Trophoblast cell (in vitro differentiated cells and primary cell): ENCODE data around the gene CERS3.

Experiments
- DNase-seq, 2 donors: peaks; one replicate each; pipeline ENCODE4 v3.0.0-alpha.2; 2016
- H2AFZ ChIP-seq: 2 replicates; pipeline ENCODE4 v1.6.1; 2013; ENCODE audit warnings: low read length, moderate library complexity, mild to moderate bottlenecking; ENCODE audit not compliant: insufficient read depth, poor library complexity
- H2AK5ac ChIP-seq: 2 replicates; pipeline ENCODE4 v1.6.1; 2013; ENCODE audit warnings: mild to moderate bottlenecking, low read length
- H2BK120ac ChIP-seq: 2 replicates; pipeline ENCODE4 v1.6.1; 2013; ENCODE audit warnings: low read length, mild to moderate bottlenecking, moderate library complexity; ENCODE audit not compliant: insufficient read depth, poor library complexity
- H2BK12ac ChIP-seq: 2 replicates; pipeline ENCODE4 v1.6.1; 2013; ENCODE audit warnings: mild to moderate bottlenecking, low read length, moderate library complexity
- H2BK5ac ChIP-seq: 2 replicates; pipeline ENCODE4 v1.6.1; 2013; ENCODE audit warnings: low read length, low read depth, moderate library complexity, mild to moderate bottlenecking; ENCODE audit not compliant: poor library complexity
- H3K14ac ChIP-seq: 2 replicates; pipeline ENCODE4 v1.6.1; 2013; ENCODE audit warnings: mild to moderate bottlenecking, low read length
- H3K18ac ChIP-seq: 2 replicates; pipeline ENCODE4 v1.6.1; 2013; ENCODE audit warnings: mild to moderate bottlenecking, low read length
- H3K23ac ChIP-seq: 2 replicates; pipeline ENCODE4 v1.6.1; 2013; ENCODE audit warnings: low read length
- H3K27ac ChIP-seq: 2 replicates; pipeline ENCODE4 v1.5.1; 2013; ENCODE audit warnings: low read depth, mild to moderate bottlenecking, inconsistent platforms, low read length, moderate library complexity
- H3K27me3 ChIP-seq: 2 replicates; pipeline ENCODE4 v1.6.1; 2013; ENCODE audit warnings: inconsistent platforms, mild to moderate bottlenecking, low read length, moderate library complexity; ENCODE audit not compliant: insufficient read depth
- H3K36me3 ChIP-seq, 2 experiments: 1 replicate in 1 of 2; 2 replicates in 1 of 2; pipeline ENCODE4 v1.6.1; 2013; ENCODE audit warnings: low read length in 2 of 2, mild to moderate bottlenecking in 2 of 2, moderate library complexity in 1 of 2; ENCODE audit not compliant: insufficient read depth in 2 of 2, control insufficient read depth in 1 of 2
- H3K4ac ChIP-seq: 2 replicates; pipeline ENCODE4 v1.6.1; 2013; ENCODE audit warnings: low read depth, mild to moderate bottlenecking, low read length, moderate library complexity
- H3K4me1 ChIP-seq, 2 experiments: 1 replicate in 1 of 2; 2 replicates in 1 of 2; pipeline ENCODE4 v1.6.1; 2013; ENCODE audit warnings: low read length in 2 of 2, mild to moderate bottlenecking in 2 of 2, moderate library complexity in 1 of 2; ENCODE audit not compliant: insufficient read depth in 2 of 2, control insufficient read depth in 1 of 2
- H3K4me2 ChIP-seq: 2 replicates; pipeline ENCODE4 v1.6.1; 2013; ENCODE audit warnings: inconsistent platforms, mild to moderate bottlenecking, low read length, moderate library complexity
- H3K4me3 ChIP-seq: 2 replicates; pipeline ENCODE4 v1.5.1; 2013; ENCODE audit warnings: mild to moderate bottlenecking, low read depth, low read length, inconsistent platforms
- H3K79me1 ChIP-seq: one replicate; pipeline ENCODE4 v1.6.1; 2013; ENCODE audit warnings: low read length
- H3K79me2 ChIP-seq: 2 replicates; pipeline ENCODE4 v1.6.1; 2013; ENCODE audit warnings: low read length, mild to moderate bottlenecking; ENCODE audit not compliant: control insufficient read depth, insufficient read depth, poor library complexity
- H3K9ac ChIP-seq: 2 replicates; pipeline ENCODE4 v1.6.1; 2013; ENCODE audit warnings: mild to moderate bottlenecking, low read length
- H3K9me3 ChIP-seq: 2 replicates; pipeline ENCODE4 v1.6.1; 2013; ENCODE audit warnings: low read depth, mild to moderate bottlenecking, control low read depth, inconsistent platforms, low read length; ENCODE audit not compliant: insufficient read depth
- H4K12ac ChIP-seq: 2 replicates; pipeline ENCODE4 v1.6.1; 2013; ENCODE audit warnings: low read depth, mild to moderate bottlenecking, low read length, moderate library complexity
- H4K8ac ChIP-seq: 2 replicates; pipeline ENCODE4 v1.6.1; 2013; ENCODE audit warnings: low read depth, mild to moderate bottlenecking, low read length, moderate library complexity
- H4K91ac ChIP-seq: one replicate; pipeline ENCODE4 v1.6.1; 2013; ENCODE audit warnings: low read depth, mild to moderate bottlenecking, low read length, moderate library complexity
- WGBS: extraction: QIAGEN DNeasy Blood & Tissue Kit; methylation state at CpG from one replicate; pipeline ENCODE4 v1.1.7; 2013; ENCODE audit warnings: missing lambda C conversion rate; ENCODE audit not compliant: insufficient read length, insufficient coverage; ENCODE audit errors: extremely low coverage; 5-methylcytosine and 5-hydroxymethylcytosine counted together

Gene CERS3

DNA sequence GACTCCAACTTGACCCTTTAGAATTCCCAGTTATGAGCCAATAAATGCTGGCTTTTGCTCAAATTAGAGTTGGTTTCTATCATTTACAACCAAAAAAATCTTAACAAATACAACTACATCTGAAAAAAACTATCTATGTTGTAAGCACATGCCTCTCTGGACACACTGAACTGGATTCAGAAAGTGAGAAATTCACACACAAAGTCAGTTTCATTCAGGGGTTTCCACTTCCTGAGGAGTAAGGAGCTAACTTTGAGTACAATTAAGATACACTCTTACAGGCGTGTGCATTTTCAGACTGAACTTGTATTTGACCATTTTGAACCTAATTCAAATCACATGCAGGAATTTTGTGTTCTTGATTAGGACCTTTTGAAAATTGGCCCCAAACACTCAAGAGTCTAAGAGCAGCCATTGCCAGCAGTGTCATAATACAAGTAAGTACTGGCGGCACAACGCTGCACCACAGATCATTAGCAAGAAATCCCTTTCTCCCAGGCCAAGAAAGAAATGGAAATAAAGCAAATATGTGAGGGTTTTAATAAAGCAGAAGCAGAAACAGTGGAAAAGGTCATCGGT, 42.1 kb upstream of the CERS3 start:
- H4K12ac ChIP-seq = no peak overlapping the region
- no peak overlapping the region for H2BK120ac ChIP-seq
- H2BK12ac ChIP-seq = no peak overlapping the region
- no peak overlapping the region for H3K27ac ChIP-seq
- H3K4me2 ChIP-seq = no peak overlapping the region
- no peak overlapping the region for H2BK5ac ChIP-seq
- H3K14ac ChIP-seq = no peak overlapping the region
- no peak overlapping the region for H4K8ac ChIP-seq
- H3K4ac ChIP-seq = no peak overlapping the region
- H3K36me3 ChIP-seq = peaks cover 0 to 3% of the 10 kb centered on the region in 2 experiments
- H3K9me3 ChIP-seq = peaks cover 3% of the 10 kb centered on the region
- H3K79me1 ChIP-seq = no peaks in the 10 kb centered on the region
- H3K9ac ChIP-seq = no peak overlapping the region
- no peak for DNase-seq
- H4K91ac ChIP-seq = no peak overlapping the region
- H3K79me2 ChIP-seq = no peaks in the 10 kb centered on the region
- no CpG with 5 or more reads among the region's 4 CpGs for WGBS
- no peaks in the 10 kb centered on the region for H3K4me1 ChIP-seq
- H2AFZ ChIP-seq = no peak overlapping the region
- no peak overlapping the region for H3K4me3 ChIP-seq
- H3K27me3 ChIP-seq = no peaks in the 10 kb centered on the region
- no peak overlapping the region for H3K23ac ChIP-seq
- H3K18ac ChIP-seq = no peak overlapping the region
- no peak overlapping the region for H2AK5ac ChIP-seq

DNA sequence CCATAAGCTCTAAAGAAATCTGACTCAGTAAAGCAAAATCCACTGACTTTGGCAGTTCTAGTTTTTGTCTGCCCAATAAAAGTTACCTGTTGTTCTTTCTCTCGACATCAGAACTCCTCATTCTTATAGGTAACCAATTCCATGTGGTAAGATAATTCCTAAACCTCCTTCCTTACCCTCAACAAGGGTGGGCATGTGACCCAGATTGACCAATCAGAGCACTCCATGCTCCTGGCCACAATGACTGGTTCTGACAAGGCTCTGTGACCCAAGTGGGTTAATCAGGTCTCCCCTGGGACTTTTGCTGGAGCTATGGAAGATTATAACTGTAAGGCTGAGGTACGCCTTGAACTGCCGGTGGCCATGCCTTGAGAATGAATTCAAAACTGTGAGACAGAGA, 41.5 kb upstream of the CERS3 start:
- H2AK5ac ChIP-seq = no peak overlapping the region
- no peak overlapping the region for H3K4me3 ChIP-seq
- H3K4ac ChIP-seq = no peak overlapping the region
- WGBS = no CpG with 5 or more reads among the region's 3 CpGs
- H3K79me1 ChIP-seq = no peaks in the 10 kb centered on the region
- H3K27ac ChIP-seq = no peak overlapping the region
- no peak overlapping the region for H3K9ac ChIP-seq
- H4K12ac ChIP-seq = no peak overlapping the region
- no peak overlapping the region for H2AFZ ChIP-seq
- H3K4me2 ChIP-seq = no peak overlapping the region
- H3K36me3 ChIP-seq = peaks cover 0 to 3% of the 10 kb centered on the region in 2 experiments
- no peak overlapping the region for H4K91ac ChIP-seq
- no peak overlapping the region for H2BK12ac ChIP-seq
- H3K14ac ChIP-seq = no peak overlapping the region
- no peak overlapping the region for H3K18ac ChIP-seq
- DNase-seq = no peak
- H3K9me3 ChIP-seq = peaks cover 3% of the 10 kb centered on the region
- no peak overlapping the region for H2BK120ac ChIP-seq
- H3K79me2 ChIP-seq = no peaks in the 10 kb centered on the region
- H2BK5ac ChIP-seq = no peak overlapping the region
- H3K23ac ChIP-seq = no peak overlapping the region
- no peaks in the 10 kb centered on the region for H3K27me3 ChIP-seq
- H4K8ac ChIP-seq = no peak overlapping the region
- no peaks in the 10 kb centered on the region for H3K4me1 ChIP-seq

DNA sequence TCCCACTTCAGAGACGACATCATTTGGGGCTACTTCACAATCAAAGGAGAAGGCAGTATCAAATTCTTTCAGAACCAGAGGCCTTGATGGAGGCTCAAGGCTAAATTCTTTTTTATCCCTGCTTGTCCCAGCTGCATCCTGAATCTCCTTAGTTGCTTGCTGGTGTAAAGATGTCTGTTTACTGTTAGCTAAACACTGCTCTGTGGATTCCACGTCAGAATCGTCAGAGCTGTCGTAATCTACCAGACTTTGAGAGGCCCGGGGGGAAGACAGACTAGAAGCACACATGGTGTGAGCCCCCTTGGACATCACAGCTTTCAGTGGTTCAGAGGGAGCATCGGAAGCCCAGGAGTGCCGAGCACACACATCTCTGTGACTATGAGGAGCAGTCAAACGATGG, 40.6 kb upstream of the CERS3 start:
- H3K79me1 ChIP-seq = no peaks in the 10 kb centered on the region
- H3K36me3 ChIP-seq = peaks cover 0 to 3% of the 10 kb centered on the region in 2 experiments
- no CpG with 5 or more reads among the region's 8 CpGs for WGBS
- H3K4me3 ChIP-seq = no peak overlapping the region
- H3K18ac ChIP-seq = no peak overlapping the region
- H3K79me2 ChIP-seq = no peaks in the 10 kb centered on the region
- H3K4me2 ChIP-seq = no peak overlapping the region
- no peak overlapping the region for H3K14ac ChIP-seq
- H2BK5ac ChIP-seq = no peak overlapping the region
- H2AFZ ChIP-seq = no peak overlapping the region
- no peak overlapping the region for H4K8ac ChIP-seq
- no peaks in the 10 kb centered on the region for H3K27me3 ChIP-seq
- no peak overlapping the region for H4K91ac ChIP-seq
- no peak for DNase-seq
- H3K9ac ChIP-seq = no peak overlapping the region
- H3K4me1 ChIP-seq = no peaks in the 10 kb centered on the region
- H3K27ac ChIP-seq = no peak overlapping the region
- H3K23ac ChIP-seq = no peak overlapping the region
- no peak overlapping the region for H4K12ac ChIP-seq
- H2BK12ac ChIP-seq = no peak overlapping the region
- H2AK5ac ChIP-seq = no peak overlapping the region
- H3K9me3 ChIP-seq = peaks cover 3% of the 10 kb centered on the region
- H2BK120ac ChIP-seq = no peak overlapping the region
- no peak overlapping the region for H3K4ac ChIP-seq

DNA sequence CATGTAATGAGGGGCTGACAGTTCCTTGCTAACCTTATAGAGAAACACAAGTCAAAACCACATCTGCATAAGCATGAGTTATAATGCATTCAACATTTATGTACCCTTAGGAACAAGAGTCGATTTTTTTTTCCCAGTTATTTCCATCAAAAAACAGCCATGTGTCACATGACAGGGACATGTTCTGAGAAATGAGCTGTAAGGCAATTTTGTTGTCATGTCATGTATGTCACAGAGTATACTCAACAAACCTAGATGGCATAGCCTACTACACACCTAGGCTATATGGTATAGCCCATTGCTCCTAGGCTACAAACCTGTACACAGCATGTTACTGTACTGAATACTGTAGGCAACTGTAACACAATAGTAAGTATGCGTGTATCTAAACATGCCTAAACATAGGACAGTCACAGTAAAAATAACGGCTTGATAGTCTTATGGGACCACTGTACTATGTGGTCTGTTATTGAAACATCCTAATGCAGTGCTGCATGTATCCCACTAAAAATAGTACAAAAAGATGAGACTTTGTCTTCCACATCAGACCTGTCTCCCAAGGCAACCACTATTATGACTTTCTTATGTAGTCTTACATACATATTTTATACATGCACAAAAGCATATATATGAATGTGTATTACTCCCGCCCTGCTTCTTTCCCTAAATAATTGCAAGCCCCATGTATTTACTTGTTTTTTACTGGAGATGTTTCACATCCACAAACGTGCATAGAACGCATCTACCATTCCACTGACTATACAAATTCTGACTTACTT, 38.3 kb upstream of the CERS3 start:
- Histone ChIP-seq H2AK5ac (no peak overlapping the region), H2BK120ac (no peak overlapping the region), H3K4me1 (no peaks in the 10 kb centered on the region), H4K12ac (no peak overlapping the region), H3K27ac (no peak overlapping the region), H2AFZ (no peak overlapping the region), H3K18ac (no peak overlapping the region), H4K91ac (no peak overlapping the region), H3K4me2 (no peak overlapping the region), H3K4me3 (no peak overlapping the region), H2BK12ac (no peak overlapping the region), H4K8ac (no peak overlapping the region), H3K4ac (no peak overlapping the region), H3K79me2 (no peaks in the 10 kb centered on the region), H3K9me3 (peaks cover 3% of the 10 kb centered on the region), H3K9ac (no peak overlapping the region), H3K23ac (no peak overlapping the region), H3K14ac (no peak overlapping the region), H3K79me1 (no peaks in the 10 kb centered on the region), H3K27me3 (no peaks in the 10 kb centered on the region), H3K36me3 (no peaks in the 10 kb centered on the region), H2BK5ac (no peak overlapping the region)
- WGBS = no CpG with 5 or more reads among the region's 6 CpGs
- no peak for DNase-seq
